ENCODE results near the gene PLEKHH1. TPM values are rescaled to one million over a fixed set of nuclear protein-coding genes. Genes with fewer than 3 reads are reported as not detected.

The PLEKHH1 gene
- total and polyA plus RNA-seq, 9 of the 15 experiments (the other 6 are each of a cell fraction or from before 2014, with no cell fraction given) = 0.76 to 5.9 (median 2.9) TPM

- peak; percentile 100 for TF ChIP-seq ZNF766 (CRISPR knock-in tag; conservative IDR thresholded peaks at IDR 0.05)
- TF ChIP-seq AFF1 (IDR thresholded peaks at IDR 0.05; ENCODE audit: low read depth in 1 of 2, partially characterized antibody in 2 of 2) = peak in 1 of 2 experiments; percentile 87
- TF ChIP-seq ZBTB43 (CRISPR knock-in tag; IDR thresholded peaks at IDR 0.05) = peak; percentile 60; the same call in 1 of the 2 replicates
- TF ChIP-seq ZNF445 (CRISPR knock-in tag; IDR thresholded peaks at IDR 0.05; ENCODE audit: low read depth) = no peak
- peak; percentile 45; the same call in 1 of the 2 replicates for TF ChIP-seq ZBTB12 (CRISPR knock-in tag; IDR thresholded peaks at IDR 0.05)
- peak; percentile 33; the same call in 1 of the 2 replicates for TF ChIP-seq NFATC3 (IDR thresholded peaks at IDR 0.05)
- peak; percentile 72 for TF ChIP-seq SMAD1 (IDR thresholded peaks at IDR 0.05; ENCODE audit: low read depth, low read length, partially characterized antibody)
- peak; percentile 94 for TF ChIP-seq DMBX1 (CRISPR knock-in tag; IDR thresholded peaks at IDR 0.05; ENCODE audit: borderline replicate concordance)
- peak; percentile 50; a peak in 1 of 4 replicates for TF ChIP-seq UBTF (IDR thresholded peaks at IDR 0.05; ENCODE audit: borderline replicate concordance in 1 of 2, low read depth in 2 of 2, low read length in 2 of 2)
- peak; percentile 96 for TF ChIP-seq IRF9 (tag; IDR thresholded peaks at IDR 0.05)
- peak; percentile 55; the same call in 1 of the 2 replicates for TF ChIP-seq HLTF (IDR thresholded peaks at IDR 0.05)
- peak; percentile 99 for TF ChIP-seq TEAD4 (IDR thresholded peaks at IDR 0.05; ENCODE audit: low read length)
- TF ChIP-seq TEAD4 (CRISPR knock-in tag; IDR thresholded peaks at IDR 0.05; ENCODE audit: borderline replicate concordance) = no peak
- peak in 1 of 2 experiments; percentile 76; a peak in 2 of 4 replicates for TF ChIP-seq TEAD1 (CRISPR knock-in tag; IDR thresholded peaks at IDR 0.05)
Measured at GRCh38 chr14:67636361-67636919, 103.3 kb downstream of the PLEKHH1 start (continued).

Data from K562 (cell line).